Muscle of arm (tissue), 12 donors: ENCODE data around the gene GALNT13. TPM values are rescaled to one million over a fixed set of nuclear protein-coding genes. Genes with fewer than 3 reads are reported as not detected.

Experiments
- DNase-seq: peaks from one replicate; pipeline ENCODE4 v3.0.0-alpha.2; 2013
- polyA plus RNA-seq, 12 donors: library from polyadenylated mRNA; unstranded; fragments of 120-200 nt; gene quantifications; one replicate each; pipeline ENCODE4 v1.2.1, GENCODE V29; 2013; ENCODE audit not compliant: insufficient read length in 12 of 12

Gene GALNT13
- polyA plus RNA-seq, 12 donors, result 0.20 to 1.0 (median 0.49) TPM; not detected in 2

GRCh38 chr2:154223726-154224125 is 352.0 kb downstream of the GALNT13 start:
- DNase-seq, result no peak

- no peak for DNase-seq
These were observed 355.2 kb downstream of the GALNT13 start for GRCh38 chr2:154226931-154227330.

GRCh38 chr2:154228566-154229280 is 357.0 kb downstream of the GALNT13 start:
- DNase-seq, result no peak

- DNase-seq, result no peak
These were observed 358.2 kb downstream of the GALNT13 start for GRCh38 chr2:154229966-154230365.

DNA sequence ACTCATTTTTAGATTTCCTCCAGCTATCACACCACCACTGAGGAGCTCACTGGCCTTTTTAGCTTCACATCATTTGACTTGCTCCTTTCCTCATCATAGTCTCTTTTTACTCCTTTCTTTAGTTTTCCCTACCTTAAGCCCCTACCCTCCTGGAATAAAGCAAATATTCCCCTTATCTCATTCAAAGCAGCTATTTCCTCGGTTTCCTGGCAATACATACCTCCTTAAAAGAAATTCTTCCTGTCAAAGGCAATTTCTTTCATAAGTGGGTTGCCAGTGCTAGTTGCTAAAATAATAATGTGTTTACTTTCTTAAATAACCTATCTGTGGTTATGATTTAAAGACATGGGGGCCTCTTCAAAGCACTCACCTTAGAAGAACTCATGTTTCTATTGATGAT is 359.3 kb downstream of the GALNT13 start:
- DNase-seq, result no peak

DNA sequence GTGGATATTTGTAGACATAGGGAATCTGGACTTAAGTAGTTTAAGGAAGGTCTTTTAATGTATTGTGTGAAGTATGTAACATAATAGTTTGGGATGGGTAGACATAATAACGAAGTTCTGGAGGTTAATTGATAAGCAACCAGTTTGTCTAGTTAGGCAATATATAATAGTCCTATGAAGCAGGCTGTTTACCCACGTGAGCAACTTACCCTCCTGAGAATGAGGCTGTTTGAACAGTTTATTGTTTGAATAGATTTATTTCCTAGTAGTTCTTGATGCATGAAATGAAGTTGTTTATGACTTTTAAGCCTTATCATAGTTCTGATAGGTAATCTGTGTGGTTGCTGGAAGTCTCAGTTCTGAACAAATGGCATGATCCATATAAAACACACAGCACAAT is 361.5 kb downstream of the GALNT13 start:
- no peak for DNase-seq

DNA sequence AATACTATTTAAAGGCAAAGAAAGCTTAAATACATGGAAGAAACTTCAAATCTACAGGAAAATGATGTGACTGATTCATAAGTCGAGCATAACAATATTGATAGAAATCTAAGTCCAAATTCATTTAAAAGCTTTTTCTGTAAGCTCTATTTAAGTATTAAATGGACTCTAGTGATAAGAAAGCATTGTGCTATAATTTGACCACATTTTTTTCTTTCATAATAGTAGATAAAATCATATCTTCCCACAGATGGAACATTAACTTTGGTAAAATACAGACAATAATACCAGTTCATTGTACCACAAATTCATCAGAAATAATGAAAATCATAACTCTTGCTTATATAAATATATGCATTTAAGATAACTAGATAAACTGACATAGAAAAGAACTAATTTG is 366.5 kb downstream of the GALNT13 start:
- no peak for DNase-seq

- no peak for DNase-seq
These were observed 368.6 kb downstream of the GALNT13 start for GRCh38 chr2:154240316-154240715.

DNA sequence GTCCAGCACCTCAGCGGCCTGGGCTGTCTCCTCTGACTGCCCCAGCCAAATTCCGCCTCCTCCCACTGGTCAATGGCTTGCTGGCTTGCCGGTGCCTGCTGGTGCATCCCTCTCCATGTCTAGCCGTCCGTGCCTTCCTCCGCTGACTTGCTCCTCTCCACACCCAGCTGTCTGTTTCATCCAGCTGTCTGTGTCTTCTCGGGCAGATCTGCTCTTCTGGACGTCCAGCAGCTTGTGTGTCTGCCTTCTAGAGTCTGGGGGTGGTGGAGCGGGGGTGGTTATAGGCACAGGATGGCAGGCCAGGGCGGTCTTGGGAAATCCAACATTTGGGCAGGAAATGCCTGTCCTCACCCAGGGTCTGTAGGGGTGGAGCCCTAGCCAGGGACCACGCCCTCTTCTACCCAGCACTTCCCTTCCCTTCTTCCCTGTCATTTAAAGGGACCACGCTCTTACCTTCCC is 369.2 kb downstream of the GALNT13 start:
- DNase-seq, result no peak

- no peak for DNase-seq
These were observed 371.0 kb downstream of the GALNT13 start for GRCh38 chr2:154242687-154243086.

- no peak for DNase-seq
These were observed 372.0 kb downstream of the GALNT13 start for GRCh38 chr2:154243685-154244084.

DNA sequence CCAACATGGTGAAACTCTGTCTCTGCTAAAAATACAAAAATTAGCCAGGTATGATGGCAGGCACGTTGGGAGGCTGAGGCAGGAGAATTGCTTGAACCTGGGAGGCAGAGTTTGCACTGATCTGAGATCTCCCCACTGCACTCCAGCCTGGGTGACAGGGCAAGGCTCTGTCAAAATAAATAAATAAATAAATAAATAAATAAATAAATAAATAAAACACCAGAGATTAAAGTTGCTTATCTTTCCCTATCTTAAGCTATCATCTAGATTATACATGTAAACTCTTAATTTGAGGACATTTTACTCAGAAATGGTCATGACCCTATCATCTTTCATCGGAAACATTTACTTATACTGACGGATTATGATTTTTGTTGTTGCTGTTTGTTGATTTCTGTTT is 373.2 kb downstream of the GALNT13 start:
- DNase-seq, result no peak

- no peak for DNase-seq
These were observed 375.8 kb downstream of the GALNT13 start for GRCh38 chr2:154247503-154247902.

GRCh38 chr2:154256136-154256535 is 384.4 kb downstream of the GALNT13 start:
- DNase-seq, result no peak

GRCh38 chr2:154259030-154259429 is 387.3 kb downstream of the GALNT13 start:
- DNase-seq, result no peak

GRCh38 chr2:154261473-154262027 is 389.8 kb downstream of the GALNT13 start:
- no peak for DNase-seq

DNA sequence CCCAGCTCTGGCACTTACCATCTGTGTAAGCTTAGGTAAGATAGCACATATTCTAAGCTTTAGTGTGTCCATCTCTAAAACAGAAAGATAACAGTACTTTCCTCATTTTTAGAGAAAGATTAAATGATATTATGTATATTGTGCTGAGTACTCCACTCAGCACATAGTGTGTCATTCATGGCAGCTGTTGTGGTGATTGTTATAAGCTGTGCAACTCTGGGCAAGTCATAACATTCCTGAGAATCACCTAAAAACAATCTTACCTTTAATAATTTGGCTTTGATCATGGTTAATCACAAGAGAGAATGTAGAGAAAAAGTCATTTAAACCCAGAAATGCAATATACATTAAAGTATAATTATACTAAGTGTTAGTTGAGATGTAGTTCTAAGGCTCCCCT is 391.5 kb downstream of the GALNT13 start:
- no peak for DNase-seq

GRCh38 chr2:154264024-154264423 is 392.3 kb downstream of the GALNT13 start:
- no peak for DNase-seq

- no peak for DNase-seq
These were observed 396.3 kb downstream of the GALNT13 start for GRCh38 chr2:154267983-154268382.

DNA sequence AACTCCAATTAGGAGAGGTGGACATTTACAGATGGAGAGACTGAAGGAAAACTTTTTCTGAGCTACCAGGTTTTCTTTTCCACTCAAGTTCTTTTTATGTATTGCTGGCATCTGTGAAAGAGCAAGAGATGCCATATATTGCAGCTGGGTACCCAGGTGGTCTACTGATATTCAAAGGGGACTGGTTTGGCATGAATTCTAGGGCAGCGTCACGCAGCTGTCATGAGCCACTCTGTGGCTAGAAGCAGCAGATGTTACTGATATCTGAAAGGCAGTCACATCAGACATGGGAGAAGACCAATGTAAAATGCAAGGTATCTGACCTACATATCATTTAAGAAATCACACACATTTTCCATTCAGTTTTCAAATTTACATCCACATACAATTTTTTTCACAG is 408.8 kb downstream of the GALNT13 start:
- DNase-seq, result no peak

- no peak for DNase-seq
These were observed 418.1 kb downstream of the GALNT13 start for GRCh38 chr2:154289870-154290269.

- DNase-seq, result no peak
These were observed 419.8 kb downstream of the GALNT13 start for GRCh38 chr2:154291511-154291910.

- no peak for DNase-seq
These were observed 420.2 kb downstream of the GALNT13 start for GRCh38 chr2:154291927-154292326.

DNA sequence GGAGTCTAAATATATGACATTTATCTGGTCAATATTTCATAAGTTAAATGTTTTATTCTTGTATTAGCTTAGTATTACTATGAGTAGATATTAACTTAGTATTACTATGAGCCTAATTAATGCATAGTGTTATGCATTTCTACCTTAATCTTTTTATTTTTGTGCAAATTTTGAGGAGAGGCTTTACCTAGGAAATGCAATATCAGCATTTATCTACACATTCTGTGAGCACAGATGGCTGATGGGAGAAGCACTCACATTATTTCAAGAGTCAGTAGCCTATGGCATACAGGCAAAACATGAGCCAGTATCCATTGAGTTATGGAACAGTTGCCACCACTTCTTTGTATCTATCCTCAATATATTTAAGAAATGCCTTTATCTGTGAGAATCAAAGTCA is 422.1 kb downstream of the GALNT13 start:
- no peak for DNase-seq
